Testis (tissue), 3 donors: ENCODE measurements around the gene ZC3H10. TPM values are rescaled to one million over a fixed set of nuclear protein-coding genes. Genes with fewer than 3 reads are reported as not detected.
A peak's percentile ranks its signal among the peaks of the same experiment; 100 is the strongest.

Experiments used
- DNase-seq: peaks from one replicate; pipeline ENCODE4 v3.0.0-alpha.2; 2019
- H3K27ac ChIP-seq, 2 donors: fragments of 200-600 bp; sonication (generic); one replicate each; pipeline ENCODE4 v1.5.1; 2019
- H3K27me3 ChIP-seq: fragments of 200-600 bp; sonication (generic); one replicate; pipeline ENCODE4 v1.5.1; 2019
- H3K36me3 ChIP-seq: fragments of 200-600 bp; sonication (generic); one replicate; pipeline ENCODE4 v1.5.1; 2017; ENCODE audit warnings: low read depth; ENCODE audit errors: missing control alignments
- H3K4me1 ChIP-seq: fragments of 200-600 bp; sonication (generic); one replicate; pipeline ENCODE4 v1.5.1; 2019
- H3K4me3 ChIP-seq, 2 donors: fragments of 200-600 bp; sonication (generic); one replicate each; pipeline ENCODE4 v1.5.1; 2017 to 2019
- H3K9me3 ChIP-seq: fragments of 200-600 bp; sonication (generic); one replicate; pipeline ENCODE4 v1.5.1; 2017
- CTCF ChIP-seq, 3 experiments: fragments of 450-650 bp in 2 of 3; fragments of 200-600 bp in 1 of 3; sonication (generic) in 1 of 3; IDR thresholded peaks; one replicate each; pipeline ENCODE4 v1.5.1; 2016 to 2019; ENCODE audit warnings: antibody characterized with exemption in 3 of 3, mild to moderate bottlenecking in 2 of 3, moderate library complexity in 1 of 3
- POLR2A ChIP-seq: fragments of 450-650 bp; IDR thresholded peaks from one replicate; pipeline ENCODE4 v1.6.1; 2017; ENCODE audit warnings: antibody characterized with exemption, mild to moderate bottlenecking, moderate library complexity
- WGBS, 2 donors: methylation state at CpG; one replicate each; pipeline ENCODE4 v1.1.5; 2018; 5-methylcytosine and 5-hydroxymethylcytosine counted together
- intact Hi-C: fragments of 100-400 bp; cut with DNase I; formaldehyde crosslinking; loops from one replicate; pipeline ENCODE4 v1.15.1; 2023; ENCODE audit warnings: low total_unique reads
- polyA plus RNA-seq: library from polyadenylated mRNA; stranded (reverse); fragments of 350-450 nt; fragmentation: Illumina TruSeq; extraction: RNeasy Lipid Tissue Mini Kit (QIAGEN cat#74804); gene quantifications from one replicate; pipeline ENCODE4 v1.2.3, GENCODE V29; 2014; ENCODE audit warnings: low read depth, low replicate concordance; ENCODE audit not compliant: insufficient read depth
- total RNA-seq, 2 donors: library from RNA; depleted of rRNA; stranded (reverse); fragments of >200 nt; gene quantifications; one replicate each; pipeline ENCODE4 v1.2.3, GENCODE V29; 2016

The ZC3H10 gene
- total and polyA plus RNA-seq, 3 donors from 2014 or later, result 12.4 to 20.6 (median 16.2) TPM

GRCh38 chr12:56152132-56152755 lies 34.2 kb downstream of the ZC3H10 start, which contains the start of gene MYL6B:
TSS of gene MYL6B (plus strand) at chr12:56152587. CDS start at chr12:56153919, 1,332 bp downstream.
- peak within 1 kb of the TSS; percentile 80 for H3K4me3 ChIP-seq
- H3K4me1 ChIP-seq, result peaks cover 26% of the 10 kb centered on the region
- peak; percentile 96 for DNase-seq
- intact Hi-C loops, result no loop called here
- no peaks in the 10 kb centered on the region for H3K27me3 ChIP-seq
- H3K27ac ChIP-seq, result peak within 1 kb of the TSS; percentile 77 to 92
- 0% methylated on average over 36 to 37 of the region's 37 CpGs for WGBS, 2 donors
- TF ChIP-seq POLR2A (no peak), CTCF (IDR thresholded peaks at IDR 0.05) (peak in 1 of 3 experiments; percentile 37)
- H3K36me3 ChIP-seq, result no peaks in the 10 kb centered on the region
- H3K9me3 ChIP-seq, result no peaks in the 10 kb centered on the region

- no peaks in the 10 kb centered on the region for H3K27me3 ChIP-seq
- peaks cover 25% of the 10 kb centered on the region for H3K4me1 ChIP-seq
- DNase-seq, result no peak
- H3K9me3 ChIP-seq, result no peaks in the 10 kb centered on the region
- no peak for TF ChIP-seq POLR2A
- TF ChIP-seq CTCF (IDR thresholded peaks at IDR 0.05), result no peak
- WGBS, 2 donors, result 5 to 6% methylated on average over 8 of the region's 8 CpGs
- H3K36me3 ChIP-seq, result no peaks in the 10 kb centered on the region
- peak overlapping the region; percentile 80 for H3K4me3 ChIP-seq
- H3K27ac ChIP-seq, result peak overlapping the region; percentile 77 to 92
- intact Hi-C loops, result no loop called here
Observed at GRCh38 chr12:56152756-56153677, 35.0 kb downstream of the ZC3H10 start.

- WGBS, 2 donors, result 54 to 60% methylated on average over 5 of the region's 5 CpGs
- peaks cover 25% of the 10 kb centered on the region for H3K4me1 ChIP-seq
- intact Hi-C loops, result no loop called here
Observed at GRCh38 chr12:56153678-56154065, 35.6 kb downstream of the ZC3H10 start.

GRCh38 chr12:56154246-56154771 lies 36.2 kb downstream of the ZC3H10 start:
- H3K4me1 ChIP-seq, result peaks cover 26% of the 10 kb centered on the region
- peak overlapping the region in 1 of 2 donors; percentile 92 for H3K27ac ChIP-seq
- no peak overlapping the region for H3K4me3 ChIP-seq
- 83 to 95% methylated on average over 1 of the region's 1 CpG for WGBS, 2 donors
- no peak for TF ChIP-seq POLR2A
- TF ChIP-seq CTCF (IDR thresholded peaks at IDR 0.05), result no peak
- no peak for DNase-seq
- H3K36me3 ChIP-seq, result no peaks in the 10 kb centered on the region
- H3K27me3 ChIP-seq, result no peaks in the 10 kb centered on the region
- intact Hi-C loops, result no loop called here
- H3K9me3 ChIP-seq, result no peaks in the 10 kb centered on the region

More at GRCh38 chr12:56153678-56154065, 35.6 kb downstream of the ZC3H10 start:
- H3K36me3 ChIP-seq, result no peaks in the 10 kb centered on the region
- no peak overlapping the region for H3K4me3 ChIP-seq
- no peak for TF ChIP-seq CTCF (IDR thresholded peaks at IDR 0.05)
- TF ChIP-seq POLR2A, result no peak
- H3K27ac ChIP-seq, result peak overlapping the region; percentile 77 to 92
- no peaks in the 10 kb centered on the region for H3K9me3 ChIP-seq
- DNase-seq, result peak; percentile 76
- H3K27me3 ChIP-seq, result no peaks in the 10 kb centered on the region
